HT-29 (cell line): ENCODE measurements around the gene CLDN3. TPM values are rescaled to one million over a fixed set of nuclear protein-coding genes. Genes with fewer than 3 reads are reported as not detected.
A peak's percentile ranks its signal among the peaks of the same experiment; 100 is the strongest.

Source experiments
- DNase-seq: peaks from one replicate; pipeline ENCODE4 v3.0.0-alpha.2; 2015; ENCODE audit warnings: low spot score
- total RNA-seq: library from RNA; depleted of rRNA; stranded (reverse); fragments of >200 nt; shearing (Covaris generic); gene quantifications from 2 replicates; pipeline ENCODE4 v1.2.3, GENCODE V29; 2014

CLDN3 gene
- total RNA-seq, 1 experiment from 2014 or later: 413 TPM

- no peak for DNase-seq
Measured at GRCh38 chr7:73770860-73771670, 995 bp upstream of the CLDN3 start.

DNA sequence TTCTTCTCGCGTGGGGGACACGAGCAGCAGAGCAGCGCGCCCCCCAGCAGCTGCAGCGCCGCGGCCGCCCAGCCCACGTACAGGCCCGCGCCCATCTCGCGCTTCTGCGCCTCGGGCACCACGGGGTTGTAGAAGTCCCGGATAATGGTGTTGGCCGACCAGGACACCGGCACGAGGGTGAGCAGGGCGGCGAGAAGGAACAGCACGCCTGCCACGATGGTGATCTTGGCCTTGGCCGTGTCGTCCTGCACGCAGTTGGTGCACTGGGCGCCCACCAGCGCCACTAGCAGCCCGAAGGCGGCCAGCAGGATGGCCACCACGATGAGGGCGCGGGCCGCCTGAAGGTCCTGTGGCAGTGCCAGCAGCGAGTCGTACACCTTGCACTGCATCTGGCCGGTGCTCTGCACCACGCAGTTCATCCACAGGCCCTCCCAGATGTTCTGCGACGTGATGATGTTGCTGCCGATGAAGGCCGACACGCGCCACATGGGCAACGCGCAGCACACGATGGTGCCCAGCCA lies 529 bp downstream of the CLDN3 start:
- DNase-seq: no peak

- peak; percentile 51 for DNase-seq
Measured at GRCh38 chr7:73768641-73769480, 1.2 kb downstream of the CLDN3 start.

GRCh38 chr7:73766556-73767229 lies 3.4 kb downstream of the CLDN3 start:
- no peak for DNase-seq

DNA sequence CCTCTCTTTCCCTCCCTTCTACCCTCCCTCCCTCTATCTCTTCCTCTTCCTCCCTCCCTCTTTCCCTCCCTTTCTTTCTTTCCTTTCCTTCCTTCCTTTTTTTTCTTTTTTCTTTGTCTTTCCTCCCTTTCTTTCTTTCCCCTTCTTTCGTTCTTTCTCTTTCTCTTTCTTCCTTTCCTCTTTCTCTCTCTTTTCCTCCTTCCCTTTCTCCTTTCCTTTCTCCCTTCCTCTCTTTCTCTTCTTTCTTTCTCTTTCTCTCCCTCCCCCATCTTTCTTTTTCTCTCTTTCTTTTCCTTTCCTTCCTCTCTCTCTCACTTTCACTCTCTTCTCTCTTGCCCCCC lies 7.4 kb downstream of the CLDN3 start:
- DNase-seq: no peak

GRCh38 chr7:73761854-73762658 lies 8.0 kb downstream of the CLDN3 start:
- no peak for DNase-seq

GRCh38 chr7:73758581-73759138 lies 11.4 kb downstream of the CLDN3 start:
- no peak for DNase-seq

- no peak for DNase-seq
Measured at GRCh38 chr7:73749931-73750776, 19.9 kb downstream of the CLDN3 start.

- DNase-seq: no peak
Measured at GRCh38 chr7:73746378-73746777, 23.7 kb downstream of the CLDN3 start.

DNA sequence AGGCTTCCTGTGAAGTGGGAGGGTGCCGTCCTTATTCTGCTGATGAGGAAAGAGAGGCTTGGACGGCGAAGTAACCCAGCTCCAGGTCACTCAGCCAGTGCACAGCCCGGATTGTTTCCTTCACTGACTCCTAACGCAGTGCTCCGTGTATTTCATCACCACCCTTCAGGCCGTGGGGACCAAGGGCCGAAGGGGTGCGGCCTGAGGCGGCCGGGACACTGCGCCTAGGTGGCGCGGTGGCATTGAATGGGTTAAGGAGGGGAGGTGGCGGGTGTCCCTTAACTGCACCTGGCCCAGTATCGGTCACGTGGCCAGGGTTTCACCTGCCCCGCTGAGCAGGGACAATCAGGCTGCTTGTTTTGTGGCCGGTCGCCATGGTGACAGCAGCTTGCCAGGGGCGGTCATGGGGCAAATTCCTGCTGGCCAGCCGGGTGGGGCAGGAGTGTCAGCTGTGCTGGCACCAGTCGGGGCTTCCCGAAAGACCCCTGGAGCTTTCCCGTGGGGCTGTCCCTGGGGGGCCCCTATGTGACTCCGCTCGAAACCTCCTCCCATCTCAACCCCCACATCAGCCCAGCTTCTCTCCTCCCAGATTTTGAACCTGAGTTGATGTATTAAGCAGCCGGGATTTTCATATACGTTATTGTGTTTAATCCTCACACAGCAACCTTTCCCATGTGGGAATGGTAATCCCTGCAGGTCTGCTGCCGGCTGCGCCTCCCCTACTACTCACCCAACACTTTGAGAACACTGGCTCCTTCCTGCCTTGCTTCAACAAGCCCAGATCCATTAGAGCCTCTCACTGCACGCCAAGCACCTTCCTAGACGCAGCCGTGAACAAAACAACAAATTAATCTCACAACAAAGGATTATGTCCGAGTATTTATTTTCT lies 27.1 kb downstream of the CLDN3 start:
- DNase-seq: peak; percentile 100

DNA sequence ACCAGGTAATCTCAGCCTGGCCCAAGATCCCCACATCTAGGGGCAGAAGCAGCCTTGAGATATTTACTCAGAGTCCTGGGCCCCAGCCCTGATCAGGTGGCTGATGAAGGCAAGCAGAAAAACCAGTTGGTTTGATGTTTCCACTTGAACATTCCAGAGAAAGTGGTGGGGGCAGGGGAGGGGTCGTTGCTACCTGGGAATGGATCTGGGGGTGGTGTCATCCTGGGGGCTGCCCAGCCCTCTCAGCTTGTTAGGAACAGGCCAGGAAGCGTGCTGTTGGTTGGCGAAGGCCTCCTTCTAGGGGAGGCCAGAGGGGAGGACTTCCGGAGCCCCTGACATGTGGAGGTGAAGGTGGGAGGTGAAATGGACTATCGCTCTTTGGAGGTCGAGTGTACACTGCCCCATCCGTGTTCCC lies 27.7 kb downstream of the CLDN3 start:
- peak; percentile 81 for DNase-seq

DNA sequence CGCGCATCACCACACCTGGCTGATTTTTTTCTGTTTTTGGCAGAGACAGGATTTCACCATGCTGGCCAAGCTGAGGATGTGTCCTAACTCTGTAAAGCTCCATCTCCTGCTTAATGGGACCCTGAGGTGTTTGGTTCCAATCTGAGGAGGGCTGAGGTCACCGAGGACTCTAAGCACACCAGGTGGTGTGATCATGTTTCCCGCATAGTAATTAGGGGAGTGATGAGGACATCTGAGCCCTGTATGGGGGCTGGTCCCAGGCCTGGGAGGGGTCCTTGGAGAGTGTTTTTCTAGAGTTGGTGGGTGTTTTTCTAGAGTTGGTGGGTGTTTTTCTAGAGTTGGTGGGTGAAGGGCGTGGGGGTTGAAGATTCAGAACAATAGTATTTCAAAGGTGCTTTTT lies 28.5 kb downstream of the CLDN3 start:
- DNase-seq: no peak

GRCh38 chr7:73740771-73741170 lies 29.3 kb downstream of the CLDN3 start:
- DNase-seq: peak; percentile 70

- no peak for DNase-seq
Measured at GRCh38 chr7:73740212-73740611, 29.9 kb downstream of the CLDN3 start.

DNA sequence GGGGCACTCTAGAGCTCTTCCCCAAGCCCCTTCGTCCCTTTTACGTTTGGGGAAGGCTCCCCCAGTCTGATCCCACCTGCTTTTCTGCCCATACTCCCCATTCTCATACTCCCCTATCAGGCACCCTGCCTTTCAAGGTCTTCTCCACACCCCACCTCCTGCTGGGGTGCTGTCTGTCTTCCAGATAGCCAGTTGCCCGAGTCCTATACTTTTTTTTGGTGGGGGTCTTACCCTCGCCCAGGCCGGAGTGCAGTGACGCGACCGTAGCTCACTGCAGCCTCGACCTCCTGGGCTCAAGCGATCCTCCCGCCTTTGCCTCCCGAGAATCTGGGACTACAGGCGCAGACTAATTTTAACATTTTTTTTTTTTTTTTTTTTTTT lies 30.7 kb downstream of the CLDN3 start:
- no peak for DNase-seq

DNA sequence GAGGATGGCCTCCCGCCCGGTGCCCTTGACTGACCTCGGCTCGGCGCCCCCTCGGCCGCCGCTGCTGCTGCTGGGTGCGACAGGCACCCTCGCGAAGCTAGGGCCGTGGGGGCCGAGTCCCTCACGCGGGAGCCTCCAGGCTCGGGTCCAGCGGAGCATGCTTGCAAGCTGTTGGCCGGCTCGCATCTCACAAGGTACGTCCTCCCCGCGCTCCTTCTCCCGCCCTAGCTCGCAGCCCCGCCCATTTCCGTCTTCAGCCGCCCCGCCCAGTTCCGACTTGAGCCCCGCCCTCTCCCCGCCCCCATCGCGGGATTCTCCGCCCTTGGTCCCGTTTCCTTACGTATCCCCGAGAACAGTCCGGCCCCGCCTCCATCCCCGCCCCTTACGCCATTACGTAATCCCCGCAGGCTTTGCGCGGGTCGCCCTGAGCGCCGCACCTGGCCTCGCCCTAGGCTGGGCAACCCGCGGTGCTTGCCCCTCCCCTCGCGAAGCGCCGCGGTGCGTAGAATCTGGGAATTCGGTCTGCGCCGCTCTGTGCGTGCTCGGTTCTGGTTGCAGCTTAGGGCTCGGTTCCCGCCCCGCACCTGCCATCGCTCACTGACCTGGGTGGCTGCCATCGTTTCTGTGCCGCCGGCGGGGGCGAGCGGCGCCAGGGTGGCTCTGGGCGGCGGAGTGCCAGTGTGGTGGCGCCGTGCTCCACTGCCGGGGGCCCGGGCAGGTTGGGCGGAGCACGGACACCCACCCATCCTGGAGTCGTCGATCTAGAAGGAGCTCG lies 31.3 kb downstream of the CLDN3 start, which contains the start of gene ABHD11:
TSS of gene ABHD11 (minus strand) at position 191 of the 775 bp plus-strand sequence. CDS start at position 159, 32 bp downstream.
- DNase-seq: peak; percentile 99

DNA sequence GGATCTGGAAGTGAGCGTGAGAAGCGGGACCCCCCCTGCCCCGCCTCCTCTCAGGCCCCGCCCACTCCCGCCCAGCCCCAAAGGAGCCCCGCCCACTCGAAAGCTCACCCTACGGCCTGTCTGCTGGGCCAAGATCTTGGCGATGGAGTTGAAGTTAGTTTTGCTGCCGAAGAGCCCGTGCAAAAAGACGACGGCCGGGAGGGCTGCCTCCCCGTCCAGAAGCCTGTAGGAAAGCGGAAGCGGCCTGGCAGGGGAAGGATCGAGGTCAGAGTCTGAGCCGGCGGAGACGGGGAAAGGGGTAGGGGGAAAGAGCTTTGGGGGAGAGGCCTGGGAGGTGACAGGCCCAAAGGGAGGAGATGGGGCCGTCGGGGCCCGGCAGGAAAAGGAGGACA lies 31.9 kb downstream of the CLDN3 start:
- peak; percentile 76 for DNase-seq
